Endothelial cell of umbilical vein (primary cell): ENCODE data around the gene NECAB2.

Experiments
- CTCF ChIP-seq, 2 donors: IDR thresholded peaks; 1 replicate in 1 of 2; 2 replicates in 1 of 2; pipeline ENCODE4 v1.5.1; 2011; ENCODE audit warnings: low read length in 2 of 2, mild to moderate bottlenecking in 2 of 2, moderate library complexity in 2 of 2, control low read depth in 1 of 2, inconsistent platforms in 1 of 2, low read depth in 1 of 2; ENCODE audit not compliant: insufficient read depth in 1 of 2; ENCODE audit errors: extremely low read depth in 1 of 2
- EZH2 ChIP-seq: IDR thresholded peaks from 2 replicates; pipeline ENCODE4 v1.6.1; 2012; ENCODE audit warnings: borderline replicate concordance, low read depth, mild to moderate bottlenecking, moderate library complexity, low read length, inconsistent platforms; ENCODE audit not compliant: severe bottlenecking
- POLR2A ChIP-seq: IDR thresholded peaks from 2 replicates; pipeline ENCODE4 v1.6.1; 2012; ENCODE audit warnings: low read depth, mild to moderate bottlenecking, control low read depth, low read length
- POLR2AphosphoS5 ChIP-seq: IDR thresholded peaks from 2 replicates; pipeline ENCODE4 v1.6.1; 2012; ENCODE audit warnings: low read depth, mild to moderate bottlenecking, control low read depth, low read length, moderate library complexity; ENCODE audit not compliant: insufficient read depth

GRCh38 chr16:84031556-84031955, 63.5 kb downstream of the NECAB2 start:
- TF ChIP-seq CTCF (IDR thresholded peaks at IDR 0.05; ENCODE audit: extremely low read depth in 1 of 2, insufficient read depth in 1 of 2, low read depth in 1 of 2, low read length in 2 of 2) (no peak), EZH2 (no peak), POLR2AphosphoS5 (no peak), POLR2A (no peak)
